Trophoblast cell (in vitro differentiated cells and primary cell): ENCODE data around the gene LAMP1.
"Not testable (repeated sequence)": the region's sequence is repeated elsewhere in the genome, so short reads cannot be mapped to it uniquely, and the experiment has no call there.

Source experiments
- DNase-seq, 2 donors: peaks; one replicate each; pipeline ENCODE4 v3.0.0-alpha.2; 2016
- H2AFZ ChIP-seq: 2 replicates; pipeline ENCODE4 v1.6.1; 2013; ENCODE audit warnings: low read length, moderate library complexity, mild to moderate bottlenecking; ENCODE audit not compliant: insufficient read depth, poor library complexity
- H2AK5ac ChIP-seq: 2 replicates; pipeline ENCODE4 v1.6.1; 2013; ENCODE audit warnings: mild to moderate bottlenecking, low read length
- H2BK120ac ChIP-seq: 2 replicates; pipeline ENCODE4 v1.6.1; 2013; ENCODE audit warnings: low read length, mild to moderate bottlenecking, moderate library complexity; ENCODE audit not compliant: insufficient read depth, poor library complexity
- H2BK12ac ChIP-seq: 2 replicates; pipeline ENCODE4 v1.6.1; 2013; ENCODE audit warnings: mild to moderate bottlenecking, low read length, moderate library complexity
- H2BK5ac ChIP-seq: 2 replicates; pipeline ENCODE4 v1.6.1; 2013; ENCODE audit warnings: low read length, low read depth, moderate library complexity, mild to moderate bottlenecking; ENCODE audit not compliant: poor library complexity
- H3K14ac ChIP-seq: 2 replicates; pipeline ENCODE4 v1.6.1; 2013; ENCODE audit warnings: mild to moderate bottlenecking, low read length
- H3K18ac ChIP-seq: 2 replicates; pipeline ENCODE4 v1.6.1; 2013; ENCODE audit warnings: mild to moderate bottlenecking, low read length
- H3K23ac ChIP-seq: 2 replicates; pipeline ENCODE4 v1.6.1; 2013; ENCODE audit warnings: low read length
- H3K27ac ChIP-seq: 2 replicates; pipeline ENCODE4 v1.5.1; 2013; ENCODE audit warnings: low read depth, mild to moderate bottlenecking, inconsistent platforms, low read length, moderate library complexity
- H3K27me3 ChIP-seq: 2 replicates; pipeline ENCODE4 v1.6.1; 2013; ENCODE audit warnings: inconsistent platforms, mild to moderate bottlenecking, low read length, moderate library complexity; ENCODE audit not compliant: insufficient read depth
- H3K36me3 ChIP-seq, 2 experiments: 1 replicate in 1 of 2; 2 replicates in 1 of 2; pipeline ENCODE4 v1.6.1; 2013; ENCODE audit warnings: low read length in 2 of 2, mild to moderate bottlenecking in 2 of 2, moderate library complexity in 1 of 2; ENCODE audit not compliant: insufficient read depth in 2 of 2, control insufficient read depth in 1 of 2
- H3K4ac ChIP-seq: 2 replicates; pipeline ENCODE4 v1.6.1; 2013; ENCODE audit warnings: low read depth, mild to moderate bottlenecking, low read length, moderate library complexity
- H3K4me1 ChIP-seq, 2 experiments: 1 replicate in 1 of 2; 2 replicates in 1 of 2; pipeline ENCODE4 v1.6.1; 2013; ENCODE audit warnings: low read length in 2 of 2, mild to moderate bottlenecking in 2 of 2, moderate library complexity in 1 of 2; ENCODE audit not compliant: insufficient read depth in 2 of 2, control insufficient read depth in 1 of 2
- H3K4me2 ChIP-seq: 2 replicates; pipeline ENCODE4 v1.6.1; 2013; ENCODE audit warnings: inconsistent platforms, mild to moderate bottlenecking, low read length, moderate library complexity
- H3K4me3 ChIP-seq: 2 replicates; pipeline ENCODE4 v1.5.1; 2013; ENCODE audit warnings: mild to moderate bottlenecking, low read depth, low read length, inconsistent platforms
- H3K79me1 ChIP-seq: one replicate; pipeline ENCODE4 v1.6.1; 2013; ENCODE audit warnings: low read length
- H3K79me2 ChIP-seq: 2 replicates; pipeline ENCODE4 v1.6.1; 2013; ENCODE audit warnings: low read length, mild to moderate bottlenecking; ENCODE audit not compliant: control insufficient read depth, insufficient read depth, poor library complexity
- H3K9ac ChIP-seq: 2 replicates; pipeline ENCODE4 v1.6.1; 2013; ENCODE audit warnings: mild to moderate bottlenecking, low read length
- H3K9me3 ChIP-seq: 2 replicates; pipeline ENCODE4 v1.6.1; 2013; ENCODE audit warnings: low read depth, mild to moderate bottlenecking, control low read depth, inconsistent platforms, low read length; ENCODE audit not compliant: insufficient read depth
- H4K12ac ChIP-seq: 2 replicates; pipeline ENCODE4 v1.6.1; 2013; ENCODE audit warnings: low read depth, mild to moderate bottlenecking, low read length, moderate library complexity
- H4K8ac ChIP-seq: 2 replicates; pipeline ENCODE4 v1.6.1; 2013; ENCODE audit warnings: low read depth, mild to moderate bottlenecking, low read length, moderate library complexity
- H4K91ac ChIP-seq: one replicate; pipeline ENCODE4 v1.6.1; 2013; ENCODE audit warnings: low read depth, mild to moderate bottlenecking, low read length, moderate library complexity
- WGBS: extraction: QIAGEN DNeasy Blood & Tissue Kit; methylation state at CpG from one replicate; pipeline ENCODE4 v1.1.7; 2013; ENCODE audit warnings: missing lambda C conversion rate; ENCODE audit not compliant: insufficient read length, insufficient coverage; ENCODE audit errors: extremely low coverage; 5-methylcytosine and 5-hydroxymethylcytosine counted together

LAMP1 gene

DNA sequence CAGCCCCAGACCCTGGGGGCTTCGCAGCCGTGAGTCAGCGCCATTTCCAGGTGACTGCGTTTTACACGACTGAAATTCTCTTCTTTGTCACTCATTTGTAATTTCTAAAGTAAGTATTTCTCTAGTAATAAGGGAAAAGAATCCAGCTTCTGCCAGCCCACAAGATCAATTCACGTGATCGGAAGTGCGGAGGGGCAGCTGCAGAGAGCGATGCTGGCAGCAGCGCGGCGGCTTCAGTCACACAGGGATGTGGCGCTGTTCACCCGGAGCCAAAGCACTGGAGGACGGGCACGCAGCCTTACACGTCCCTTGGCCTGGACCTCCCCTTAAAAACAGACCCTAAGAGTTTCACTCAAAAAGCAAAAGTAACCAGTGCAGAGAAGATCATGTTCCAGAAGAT, 48.4 kb downstream of the LAMP1 start:
- Histone ChIP-seq H3K4me1 (peaks cover 0 to 5% of the 10 kb centered on the region in 2 experiments), H4K12ac (no peak overlapping the region), H3K9me3 (peaks cover 16% of the 10 kb centered on the region), H3K23ac (no peak overlapping the region), H2AFZ (no peak overlapping the region), H3K9ac (no peak overlapping the region), H4K8ac (no peak overlapping the region), H3K36me3 (peaks cover 11 to 20% of the 10 kb centered on the region in 2 experiments), H3K4me2 (no peak overlapping the region), H3K4ac (no peak overlapping the region), H3K79me1 (no peaks in the 10 kb centered on the region), H2BK120ac (no peak overlapping the region), H3K4me3 (no peak overlapping the region), H3K18ac (no peak overlapping the region), H3K27me3 (no peaks in the 10 kb centered on the region), H2AK5ac (no peak overlapping the region), H2BK5ac (no peak overlapping the region), H4K91ac (no peak overlapping the region), H2BK12ac (no peak overlapping the region), H3K79me2 (no peaks in the 10 kb centered on the region), H3K27ac (no peak overlapping the region), H3K14ac (no peak overlapping the region)
- no peak for DNase-seq
- no CpG with 5 or more reads among the region's 17 CpGs for WGBS

DNA sequence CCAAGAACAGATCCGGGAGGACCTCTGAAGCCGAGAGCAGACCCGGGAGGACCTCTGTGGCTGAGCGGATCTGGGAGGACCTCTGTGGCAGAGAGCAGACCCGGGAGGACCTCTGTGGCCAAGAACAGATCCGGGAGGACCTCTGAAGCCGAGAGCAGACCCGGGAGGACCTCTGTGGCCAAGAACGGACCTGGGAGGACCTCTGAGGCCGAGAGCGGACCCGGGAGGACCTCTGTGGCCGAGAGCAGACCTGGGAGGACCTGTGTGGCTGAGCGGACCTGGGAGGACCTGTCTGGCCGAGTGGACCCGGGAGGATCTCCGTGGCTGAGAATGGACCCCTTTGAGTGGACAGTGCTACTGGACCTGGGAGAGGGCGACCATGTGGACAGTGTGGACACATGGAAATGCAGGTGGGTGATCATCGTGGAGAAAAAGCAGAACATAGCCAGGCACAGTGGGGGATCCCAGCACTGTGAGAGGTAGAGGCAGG, 50.7 kb downstream of the LAMP1 start:
- H4K8ac ChIP-seq, H3K79me1 ChIP-seq, H4K91ac ChIP-seq, H3K4ac ChIP-seq, H2AFZ ChIP-seq, H3K18ac ChIP-seq, H3K9ac ChIP-seq, H3K14ac ChIP-seq, DNase-seq, H3K27ac ChIP-seq, H3K4me3 ChIP-seq, H3K23ac ChIP-seq, H3K4me2 ChIP-seq, H3K79me2 ChIP-seq, H2BK5ac ChIP-seq, H3K27me3 ChIP-seq, H2AK5ac ChIP-seq, H3K4me1 ChIP-seq, H4K12ac ChIP-seq, H2BK120ac ChIP-seq, H2BK12ac ChIP-seq: not testable (repeated sequence)
- Histone ChIP-seq H3K36me3 (peaks cover 10 to 20% of the 10 kb centered on the region in 2 experiments), H3K9me3 (peaks cover 17% of the 10 kb centered on the region)
- WGBS: no CpG with 5 or more reads among the region's 19 CpGs

DNA sequence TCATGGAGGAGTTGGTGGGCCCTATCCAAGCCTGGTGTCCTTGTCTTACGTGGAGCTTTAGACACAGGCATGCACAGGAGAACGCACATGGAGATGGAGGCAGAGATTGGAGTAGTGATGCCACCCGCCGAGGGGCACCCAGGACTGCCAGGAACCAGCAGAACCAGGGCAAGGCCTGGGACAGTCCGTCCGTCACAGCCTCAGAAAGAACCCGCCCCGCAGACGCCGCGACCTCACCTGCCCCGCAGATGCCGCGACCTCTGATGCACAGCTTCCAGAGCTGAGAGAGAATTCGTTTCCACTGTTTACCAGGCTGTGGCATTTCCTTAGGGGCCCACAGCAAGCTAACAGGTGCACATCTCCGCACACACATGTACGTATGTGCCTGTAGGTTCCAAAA, 51.6 kb downstream of the LAMP1 start:
- WGBS: no CpG with 5 or more reads among the region's 17 CpGs
- H3K18ac ChIP-seq: no peak overlapping the region
- no peak overlapping the region for H3K4me3 ChIP-seq

DNA sequence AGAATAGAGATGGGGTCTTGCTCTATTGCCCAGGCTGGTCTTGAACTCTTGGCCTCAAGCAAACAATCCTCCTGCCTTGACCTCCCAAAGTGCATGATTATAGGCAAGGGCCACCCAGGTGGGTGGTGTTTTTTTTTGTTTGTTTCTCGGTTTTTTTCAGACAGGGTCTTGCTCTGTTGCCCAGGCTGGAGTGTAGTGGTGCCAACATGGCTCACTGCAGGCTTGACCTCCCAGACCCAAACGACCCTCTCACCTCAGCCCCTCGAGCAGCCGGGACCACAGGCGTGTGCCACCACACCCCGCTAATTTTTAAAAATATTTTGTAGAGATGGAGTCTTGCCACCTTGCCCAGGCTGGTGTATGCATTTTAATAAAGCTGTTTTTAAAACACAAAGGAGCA, 52.0 kb downstream of the LAMP1 start:
- no CpG with 5 or more reads among the region's 6 CpGs for whole genome bisulfite sequencing
- no peak overlapping the region for H4K91ac ChIP-seq

More for the DNA sequence above, 51.6 kb downstream of the LAMP1 start:
- no peak overlapping the region for H3K4me2 ChIP-seq
- H3K4me1 ChIP-seq: peaks cover 0 to 5% of the 10 kb centered on the region in 2 experiments
- DNase-seq: no peak
- peaks cover 15% of the 10 kb centered on the region for H3K9me3 ChIP-seq
- no peak overlapping the region for H3K9ac ChIP-seq
- H3K79me2 ChIP-seq: no peaks in the 10 kb centered on the region
- H3K79me1 ChIP-seq: no peaks in the 10 kb centered on the region
- no peak overlapping the region for H2BK120ac ChIP-seq
- H3K27ac ChIP-seq: no peak overlapping the region
- H2AFZ ChIP-seq: no peak overlapping the region
- H2AK5ac ChIP-seq: no peak overlapping the region
- no peak overlapping the region for H2BK12ac ChIP-seq
- H4K12ac ChIP-seq: no peak overlapping the region
- no peak overlapping the region for H3K14ac ChIP-seq
- H3K36me3 ChIP-seq: peaks cover 8 to 19% of the 10 kb centered on the region in 2 experiments
- H3K4ac ChIP-seq: no peak overlapping the region
- H4K91ac ChIP-seq: no peak overlapping the region
- H2BK5ac ChIP-seq: no peak overlapping the region
- H3K27me3 ChIP-seq: no peaks in the 10 kb centered on the region
- no peak overlapping the region for H4K8ac ChIP-seq
- no peak overlapping the region for H3K23ac ChIP-seq

More for the DNA sequence above, 52.0 kb downstream of the LAMP1 start:
- no peaks in the 10 kb centered on the region for H3K79me1 ChIP-seq
- H2BK12ac ChIP-seq: no peak overlapping the region
- H2BK5ac ChIP-seq: no peak overlapping the region
- no peak overlapping the region for H3K4me3 ChIP-seq
- no peak overlapping the region for H3K9ac ChIP-seq
- H3K79me2 ChIP-seq: no peaks in the 10 kb centered on the region
- no peak overlapping the region for H3K4ac ChIP-seq
- H3K14ac ChIP-seq: no peak overlapping the region
- no peak overlapping the region for H2BK120ac ChIP-seq
- no peak overlapping the region for H3K27ac ChIP-seq
- no peak for DNase-seq
- H3K27me3 ChIP-seq: no peaks in the 10 kb centered on the region
- H2AK5ac ChIP-seq: no peak overlapping the region
- no peak overlapping the region for H3K23ac ChIP-seq
- H4K8ac ChIP-seq: no peak overlapping the region
- peaks cover 15% of the 10 kb centered on the region for H3K9me3 ChIP-seq
- no peak overlapping the region for H3K18ac ChIP-seq
- H4K12ac ChIP-seq: no peak overlapping the region
- peaks cover 0 to 5% of the 10 kb centered on the region in 2 experiments for H3K4me1 ChIP-seq
- H3K36me3 ChIP-seq: peaks cover 7 to 17% of the 10 kb centered on the region in 2 experiments
- H3K4me2 ChIP-seq: no peak overlapping the region
- H2AFZ ChIP-seq: no peak overlapping the region
